HepG2 (cell line): ENCODE results near the gene MYO7A. TPM values are rescaled to one million over a fixed set of nuclear protein-coding genes. Genes with fewer than 3 reads are reported as not detected.

Experiments
- ARID5B ChIP-seq: IDR thresholded peaks from 2 replicates; pipeline ENCODE4 v1.4.0; 2020; ENCODE audit warnings: mild to moderate bottlenecking, missing genetic modification reagents
- CBX5 ChIP-seq: sonication (generic); formaldehyde crosslinking; IDR thresholded peaks from 2 replicates; pipeline ENCODE4 v1.4.0; 2020; ENCODE audit warnings: missing genetic modification reagents, borderline replicate concordance
- CENPT ChIP-seq: sonication (generic); formaldehyde crosslinking; IDR thresholded peaks from 2 replicates; pipeline ENCODE4 v1.8.0; 2022; ENCODE audit warnings: low read depth, mild to moderate bottlenecking, moderate library complexity, missing genetic modification reagents
- JUND ChIP-seq: sonication (generic); formaldehyde crosslinking; IDR thresholded peaks from 2 replicates; pipeline ENCODE4 v1.8.0; 2022; ENCODE audit warnings: mild to moderate bottlenecking, missing genetic modification reagents
- NR2F1 ChIP-seq, 2 experiments: fragments of 450-650 bp in 1 of 2; formaldehyde crosslinking in 1 of 2; IDR thresholded peaks; 2 replicates each; pipeline versions ENCODE4 v1.5.0 to v1.6.1; 2016 to 2020; ENCODE audit warnings: mild to moderate bottlenecking in 1 of 2, missing compliant biosample characterization in 1 of 2, missing genetic modification reagents in 1 of 2, moderate library complexity in 1 of 2
- PATZ1 ChIP-seq: sonication (generic); formaldehyde crosslinking; IDR thresholded peaks from 2 replicates; pipeline ENCODE4 v1.4.0; 2020; ENCODE audit warnings: missing genetic modification reagents
- PHF5A ChIP-seq: IDR thresholded peaks from one replicate; pipeline ENCODE4 v1.6.1; 2018; ENCODE audit warnings: low read depth, missing genetic modification reagents; ENCODE audit not compliant: unreplicated experiment
- SETDB1 ChIP-seq: sonication (generic); formaldehyde crosslinking; IDR thresholded peaks from 2 replicates; pipeline ENCODE4 v1.5.1; 2020; ENCODE audit warnings: missing genetic modification reagents, mild to moderate bottlenecking, borderline replicate concordance
- ZBTB37 ChIP-seq: sonication (generic); formaldehyde crosslinking; IDR thresholded peaks from 2 replicates; pipeline ENCODE4 v1.4.0; 2020; ENCODE audit warnings: mild to moderate bottlenecking, missing genetic modification reagents
- ZFX ChIP-seq: sonication (generic); formaldehyde crosslinking; IDR thresholded peaks from 2 replicates; pipeline ENCODE4 v1.4.0; 2020; ENCODE audit warnings: mild to moderate bottlenecking, low read depth, missing genetic modification reagents, moderate library complexity
- ZNF235 ChIP-seq: sonication (generic); formaldehyde crosslinking; IDR thresholded peaks from 2 replicates; pipeline ENCODE4 v1.8.1; 2023; ENCODE audit warnings: mild to moderate bottlenecking, missing genetic modification reagents, borderline replicate concordance
- polyA plus RNA-seq, 8 experiments: library from polyadenylated mRNA; depleted of rRNA in 3 of 8; stranded (reverse) in 7 of 8; unstranded in 1 of 8; fragments of >200 nt; fragmentation: Illumina TruSeq in 4 of 8; extraction: Trizol in 4 of 8; gene quantifications; 2 replicates each; pipeline versions ENCODE4 v1.2.1 to v1.2.3, GENCODE V29; 2011 to 2016; ENCODE audit warnings: low read depth in 4 of 8, missing spikeins in 1 of 8, mixed read lengths in 1 of 8; ENCODE audit not compliant: insufficient read depth in 1 of 8
- total RNA-seq, 5 experiments: library from RNA; depleted of rRNA; stranded (reverse); fragments of >200 nt; fragmentation: Illumina TruSeq; extraction: Trizol; gene quantifications; 2 replicates each; pipeline ENCODE4 v1.2.3, GENCODE V29; 2016; ENCODE audit warnings: low read depth in 1 of 5
- TF ChIP-seq, protein P1 (sequence below): IDR thresholded peaks from 2 replicates; pipeline ENCODE4 v1.6.1; 2016
- TF ChIP-seq, protein P2 (sequence below): sonication (generic); formaldehyde crosslinking; IDR thresholded peaks from 2 replicates; pipeline ENCODE4 v1.4.0; 2020; ENCODE audit warnings: mild to moderate bottlenecking, missing genetic modification reagents
- TF ChIP-seq, protein P3 (sequence below): sonication (generic); formaldehyde crosslinking; IDR thresholded peaks from 2 replicates; pipeline ENCODE4 v1.5.1; 2020; ENCODE audit warnings: missing genetic modification reagents, mild to moderate bottlenecking, borderline replicate concordance

MYO7A gene
- total and polyA plus RNA-seq, 2 of the 13 experiments (the other 11 are each of a cell fraction or from before 2014, with no cell fraction given) = 7.5 to 10.0 TPM

DNA sequence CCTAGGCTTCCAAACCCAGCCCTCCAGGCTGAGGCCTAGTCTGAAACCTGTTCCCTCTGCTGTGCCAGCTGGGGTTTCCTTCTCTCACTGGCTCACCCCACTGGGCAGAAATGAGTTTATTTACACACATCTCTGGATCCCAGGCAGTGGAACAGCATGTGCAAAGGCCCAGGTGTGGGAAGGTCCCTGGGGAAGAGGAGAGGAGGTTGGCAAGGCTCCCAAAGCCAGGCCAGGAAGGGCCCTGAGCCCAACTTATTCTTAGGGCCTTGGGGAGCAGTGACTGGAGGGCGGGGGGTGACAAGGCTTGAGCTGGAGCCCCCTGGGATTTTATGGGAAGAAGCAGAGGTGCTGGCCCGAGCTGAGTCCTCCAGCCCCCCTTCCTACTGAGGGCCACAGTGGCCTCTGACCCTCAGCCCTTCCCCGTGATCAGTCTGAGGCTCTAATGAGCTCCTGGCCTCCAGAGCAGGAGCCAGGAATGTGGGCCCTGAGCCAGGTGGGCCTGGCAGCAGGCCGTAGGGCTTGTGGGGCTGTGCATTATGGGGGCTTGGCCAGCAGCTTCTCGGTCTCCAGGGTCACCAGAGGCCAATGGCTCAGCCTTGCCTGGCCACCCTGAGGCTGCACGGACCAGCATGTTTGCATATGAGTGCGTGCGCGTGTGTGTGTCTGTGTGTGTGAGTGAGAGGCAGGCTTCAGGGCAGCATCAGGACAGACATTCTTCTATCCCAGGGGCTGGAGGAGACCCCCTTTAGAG, 2.9 kb downstream of the MYO7A start (continued):
- TF ChIP-seq ARID5B (peak; percentile 64), SETDB1 (CRISPR knock-in tag) (no peak), ZNF235 (CRISPR knock-in tag) (no peak), PATZ1 (peak; percentile 66; the same call in 1 of the 2 replicates), CENPT (CRISPR knock-in tag) (no peak), NR2F1 (CRISPR knock-in tag; IDR thresholded peaks at IDR 0.05) (peak; percentile 73 to 86), ZBTB37 (CRISPR knock-in tag) (no peak), PHF5A (CRISPR knock-in tag) (no peak), ZFX (CRISPR knock-in tag) (peak; percentile 93), JUND (no peak), CBX5 (CRISPR knock-in tag) (no peak)
- TF ChIP-seq, protein P1, sequence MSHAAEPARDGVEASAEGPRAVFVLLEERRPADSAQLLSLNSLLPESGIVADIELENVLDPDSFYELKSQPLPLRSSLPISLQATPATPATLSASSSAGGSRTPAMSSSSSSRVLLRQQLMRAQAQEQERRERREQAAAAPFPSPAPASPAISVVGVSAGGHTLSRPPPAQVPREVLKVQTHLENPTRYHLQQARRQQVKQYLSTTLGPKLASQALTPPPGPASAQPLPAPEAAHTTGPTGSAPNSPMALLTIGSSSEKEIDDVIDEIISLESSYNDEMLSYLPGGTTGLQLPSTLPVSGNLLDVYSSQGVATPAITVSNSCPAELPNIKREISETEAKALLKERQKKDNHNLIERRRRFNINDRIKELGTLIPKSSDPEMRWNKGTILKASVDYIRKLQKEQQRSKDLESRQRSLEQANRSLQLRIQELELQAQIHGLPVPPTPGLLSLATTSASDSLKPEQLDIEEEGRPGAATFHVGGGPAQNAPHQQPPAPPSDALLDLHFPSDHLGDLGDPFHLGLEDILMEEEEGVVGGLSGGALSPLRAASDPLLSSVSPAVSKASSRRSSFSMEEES = peak; percentile 90
- TF ChIP-seq, protein P2, sequence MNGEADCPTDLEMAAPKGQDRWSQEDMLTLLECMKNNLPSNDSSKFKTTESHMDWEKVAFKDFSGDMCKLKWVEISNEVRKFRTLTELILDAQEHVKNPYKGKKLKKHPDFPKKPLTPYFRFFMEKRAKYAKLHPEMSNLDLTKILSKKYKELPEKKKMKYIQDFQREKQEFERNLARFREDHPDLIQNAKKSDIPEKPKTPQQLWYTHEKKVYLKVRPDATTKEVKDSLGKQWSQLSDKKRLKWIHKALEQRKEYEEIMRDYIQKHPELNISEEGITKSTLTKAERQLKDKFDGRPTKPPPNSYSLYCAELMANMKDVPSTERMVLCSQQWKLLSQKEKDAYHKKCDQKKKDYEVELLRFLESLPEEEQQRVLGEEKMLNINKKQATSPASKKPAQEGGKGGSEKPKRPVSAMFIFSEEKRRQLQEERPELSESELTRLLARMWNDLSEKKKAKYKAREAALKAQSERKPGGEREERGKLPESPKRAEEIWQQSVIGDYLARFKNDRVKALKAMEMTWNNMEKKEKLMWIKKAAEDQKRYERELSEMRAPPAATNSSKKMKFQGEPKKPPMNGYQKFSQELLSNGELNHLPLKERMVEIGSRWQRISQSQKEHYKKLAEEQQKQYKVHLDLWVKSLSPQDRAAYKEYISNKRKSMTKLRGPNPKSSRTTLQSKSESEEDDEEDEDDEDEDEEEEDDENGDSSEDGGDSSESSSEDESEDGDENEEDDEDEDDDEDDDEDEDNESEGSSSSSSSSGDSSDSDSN (CRISPR knock-in tag) = peak; percentile 59
- TF ChIP-seq, protein P3, sequence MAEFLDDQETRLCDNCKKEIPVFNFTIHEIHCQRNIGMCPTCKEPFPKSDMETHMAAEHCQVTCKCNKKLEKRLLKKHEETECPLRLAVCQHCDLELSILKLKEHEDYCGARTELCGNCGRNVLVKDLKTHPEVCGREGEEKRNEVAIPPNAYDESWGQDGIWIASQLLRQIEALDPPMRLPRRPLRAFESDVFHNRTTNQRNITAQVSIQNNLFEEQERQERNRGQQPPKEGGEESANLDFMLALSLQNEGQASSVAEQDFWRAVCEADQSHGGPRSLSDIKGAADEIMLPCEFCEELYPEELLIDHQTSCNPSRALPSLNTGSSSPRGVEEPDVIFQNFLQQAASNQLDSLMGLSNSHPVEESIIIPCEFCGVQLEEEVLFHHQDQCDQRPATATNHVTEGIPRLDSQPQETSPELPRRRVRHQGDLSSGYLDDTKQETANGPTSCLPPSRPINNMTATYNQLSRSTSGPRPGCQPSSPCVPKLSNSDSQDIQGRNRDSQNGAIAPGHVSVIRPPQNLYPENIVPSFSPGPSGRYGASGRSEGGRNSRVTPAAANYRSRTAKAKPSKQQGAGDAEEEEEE (CRISPR knock-in tag) = peak; percentile 69; the same call in 1 of the 2 replicates
